Dedifferentiated amniotic fluid mesenchymal stem cell (primary cell): ENCODE data around the gene PAX6.
"Not testable (repeated sequence)": the region's sequence is repeated elsewhere in the genome, so short reads cannot be mapped to it uniquely, and the experiment has no call there.

Experiments
- DNase-seq: peaks from one replicate; pipeline ENCODE4 v3.0.0-alpha.2; 2016; ENCODE audit errors: extremely low spot score

The PAX6 gene

DNA sequence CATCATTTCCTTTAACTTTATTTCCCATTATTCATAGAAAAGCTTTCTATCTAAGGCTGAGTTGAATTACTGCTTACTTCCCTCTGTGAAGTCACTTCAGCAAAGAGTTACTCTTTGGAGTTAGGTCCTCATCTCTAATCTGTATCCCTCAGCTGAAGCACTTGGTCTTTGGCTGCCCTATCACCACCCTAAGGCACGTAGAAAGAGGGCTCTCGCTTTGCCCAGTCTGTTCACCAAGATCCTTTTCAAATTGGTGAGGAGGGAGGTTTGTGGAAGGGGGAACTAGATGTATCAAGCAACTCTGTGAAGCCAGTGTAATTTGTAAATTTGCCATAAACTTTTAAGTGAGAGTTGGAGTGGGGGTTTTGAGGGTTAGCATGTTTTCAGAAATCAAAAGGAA, 43.4 kb downstream of the PAX6 start:
- DNase-seq, result no peak

DNA sequence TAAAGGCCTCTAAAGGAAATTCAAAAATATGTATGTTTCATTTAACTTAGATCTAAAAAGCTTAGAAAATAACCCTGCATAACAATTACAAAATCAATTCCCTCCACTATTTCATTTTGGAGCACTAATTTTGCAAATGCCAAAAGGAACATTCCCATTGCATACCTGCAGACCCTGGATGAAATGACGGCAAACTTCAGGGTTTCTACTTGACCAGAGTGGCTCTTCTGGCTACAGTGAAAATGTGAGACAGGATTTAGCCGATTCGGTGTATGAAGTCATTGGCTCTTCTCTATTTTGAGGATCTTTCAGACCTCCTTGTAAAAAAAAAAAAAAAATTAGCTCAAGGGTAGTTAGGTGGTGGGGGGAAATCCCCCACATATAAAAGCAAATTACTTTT, 44.1 kb downstream of the PAX6 start:
- DNase-seq, result no peak

DNA sequence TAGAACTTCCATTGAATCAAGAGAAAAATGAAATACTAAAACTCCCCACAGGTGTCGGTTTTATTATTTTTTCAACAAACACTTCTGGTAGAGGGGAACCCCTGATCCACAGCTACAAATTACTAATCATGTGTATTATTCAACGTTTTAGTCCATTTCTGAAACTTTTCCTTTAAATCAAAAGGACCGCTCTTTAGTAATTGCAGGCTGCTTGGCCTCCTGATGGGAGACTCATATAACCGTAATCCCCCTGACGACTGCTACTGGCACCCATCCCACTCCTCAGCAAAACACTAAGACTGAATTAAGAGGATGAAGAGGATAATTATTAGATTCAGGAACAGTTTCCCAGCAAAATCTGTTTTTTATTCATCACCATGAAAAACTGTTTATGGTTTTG, 46.4 kb downstream of the PAX6 start:
- DNase-seq, result no peak

DNA sequence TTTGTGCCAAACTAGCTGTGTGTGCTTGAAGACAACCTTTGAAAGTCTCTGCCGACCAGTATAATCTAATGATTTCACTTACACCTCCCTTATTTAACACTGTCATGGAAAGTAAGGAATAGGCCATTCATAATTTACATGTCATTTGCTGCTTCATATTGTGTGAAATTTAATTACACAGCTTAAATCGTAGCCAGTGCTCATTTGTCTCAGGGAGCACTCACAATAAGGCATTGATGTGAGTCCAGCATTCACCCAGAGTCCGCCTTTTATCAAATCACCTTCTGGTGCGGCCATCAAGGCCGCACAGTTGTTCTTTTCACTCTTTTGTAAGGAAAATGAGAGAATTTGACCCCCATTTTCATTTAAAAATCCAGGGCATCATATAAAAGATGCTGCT, 46.9 kb downstream of the PAX6 start:
- no peak for DNase-seq

DNA sequence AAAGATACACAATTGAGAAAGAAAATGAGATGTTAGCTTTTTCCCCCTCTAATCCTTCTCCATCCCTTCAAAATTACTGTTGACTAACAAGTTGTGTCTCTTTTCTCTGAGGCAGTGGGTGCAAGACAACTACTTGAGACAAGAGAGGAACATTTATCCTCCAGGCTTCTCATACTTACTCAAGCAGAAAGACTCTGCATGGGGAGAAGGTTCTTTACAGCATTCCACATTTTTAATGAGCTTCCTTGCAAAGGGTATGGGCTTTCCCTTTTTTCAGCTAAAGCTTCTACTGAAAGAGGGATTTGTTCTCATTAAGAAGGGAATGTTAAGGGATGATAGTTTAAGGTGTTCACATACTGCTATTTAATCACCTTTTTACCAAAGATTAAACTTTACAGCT, 47.8 kb downstream of the PAX6 start:
- DNase-seq, result no peak

DNA sequence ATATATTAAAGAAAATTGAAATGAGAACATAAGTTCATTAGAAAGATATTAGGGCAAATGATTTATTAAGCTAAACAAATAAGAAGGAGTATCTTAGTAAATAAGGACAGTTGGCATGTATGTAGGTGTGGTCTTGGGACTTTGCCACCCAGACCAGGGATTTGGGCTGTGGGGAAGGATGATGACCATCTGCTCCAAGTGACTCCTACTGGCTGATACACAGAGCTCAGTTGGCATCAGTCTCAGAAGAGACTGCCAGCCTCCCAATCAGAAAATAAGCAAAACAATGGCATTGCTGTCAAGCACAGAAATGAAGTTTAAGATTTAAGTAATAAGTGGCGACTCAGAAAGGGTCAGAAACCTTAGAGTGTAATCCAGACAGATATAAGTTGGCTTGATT, 49.5 kb downstream of the PAX6 start:
- no peak for DNase-seq

DNA sequence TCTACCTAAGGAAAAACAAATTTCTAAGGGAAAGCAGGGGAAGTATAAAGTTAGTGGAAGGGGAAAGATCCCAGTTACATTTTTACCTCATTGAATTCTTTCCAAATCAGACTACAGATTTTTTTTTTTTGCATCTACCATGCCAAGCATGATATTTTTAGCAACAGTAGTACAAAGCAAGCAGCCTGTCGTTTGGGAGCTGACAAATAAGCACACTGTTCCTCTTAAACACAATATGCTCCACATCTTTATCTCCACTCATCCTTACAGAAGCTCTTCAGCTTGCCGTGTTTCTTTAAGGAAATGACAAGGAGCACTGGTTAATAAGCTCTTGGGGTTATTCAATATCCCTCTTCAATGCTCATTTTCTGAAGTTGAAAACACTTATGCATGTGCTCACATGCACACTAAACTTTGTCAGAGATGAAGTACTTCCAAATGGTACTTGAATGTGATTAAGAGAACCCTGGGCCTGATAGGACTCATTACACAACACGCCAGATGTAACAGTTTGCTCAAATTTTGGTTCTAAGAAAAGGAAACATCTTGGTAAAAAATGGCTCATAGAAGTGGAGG, 53.8 kb downstream of the PAX6 start:
- no peak for DNase-seq

DNA sequence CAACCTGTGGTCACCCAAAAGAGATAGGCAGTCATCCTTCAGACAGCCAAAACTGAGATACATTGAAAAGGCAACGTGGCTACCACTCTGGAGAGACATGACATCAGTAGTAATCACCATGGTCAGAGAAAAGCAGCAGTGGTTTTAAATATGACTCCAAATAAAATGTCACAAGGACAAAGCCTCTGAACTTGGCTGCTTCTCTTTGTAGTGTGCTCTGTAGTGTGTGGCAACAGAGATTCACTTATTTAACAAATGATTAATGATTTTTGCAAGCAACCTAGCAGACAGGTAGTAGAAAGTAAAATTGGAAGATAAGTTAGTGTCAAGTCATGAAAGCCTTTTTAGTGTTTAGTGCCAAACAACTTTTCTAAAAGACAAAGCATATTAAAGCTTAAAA, 63.5 kb downstream of the PAX6 start:
- DNase-seq, result no peak

DNA sequence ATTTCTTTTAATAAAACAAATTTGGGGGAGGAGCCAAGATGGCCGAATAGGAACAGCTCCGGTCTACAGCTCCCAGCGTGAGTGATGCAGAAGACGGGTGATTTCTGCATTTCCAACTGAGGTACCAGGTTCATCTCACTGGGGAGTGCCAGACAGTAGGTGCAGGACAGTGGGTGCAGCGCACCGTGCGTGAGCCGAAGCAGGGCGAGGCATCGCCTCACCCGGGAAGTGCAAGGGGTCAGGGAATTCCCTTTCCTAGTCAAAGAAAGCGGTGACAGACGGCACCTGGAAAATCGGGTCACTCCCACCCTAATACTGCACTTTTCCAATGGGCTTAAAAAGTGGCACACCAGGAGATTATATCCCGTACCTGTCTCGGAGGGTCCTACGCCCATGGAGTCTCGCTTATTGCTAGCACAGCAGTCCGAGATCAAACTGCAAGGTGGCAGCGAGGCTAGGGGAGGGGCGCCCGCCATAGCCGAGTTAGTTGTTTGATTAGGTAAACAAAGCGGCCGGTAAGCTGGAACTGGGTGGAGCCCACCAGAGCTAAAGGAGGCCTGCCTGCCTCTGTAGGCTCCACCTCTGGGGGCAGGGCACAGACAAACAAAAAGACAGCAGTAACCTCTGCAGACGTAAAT, 70.3 kb downstream of the PAX6 start:
- DNase-seq, result not testable (repeated sequence)

DNA sequence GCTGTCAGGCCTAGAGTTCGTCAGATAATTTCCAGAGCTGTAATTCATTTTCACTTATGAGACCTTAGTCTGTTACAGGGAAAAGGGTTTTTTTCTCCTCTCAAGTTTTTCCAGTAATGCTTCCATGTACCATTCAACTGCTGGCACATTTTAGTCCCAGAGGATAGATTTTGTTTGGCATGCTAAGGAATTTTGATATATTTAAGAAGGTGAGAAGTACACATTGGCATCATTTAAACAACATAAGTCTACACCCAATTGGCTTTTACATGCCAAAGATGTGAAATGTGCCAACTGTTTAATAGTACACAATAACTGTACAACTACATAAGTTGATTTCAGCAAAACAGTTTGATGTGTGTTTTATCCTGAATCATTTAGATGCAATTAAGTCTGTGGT, 71.0 kb downstream of the PAX6 start:
- DNase-seq, result no peak
